NCI-H1105 (cell line): ENCODE results near the gene RNF215.
A peak's percentile ranks its signal among the peaks of the same experiment; 100 is the strongest.
"Not testable (repeated sequence)": the region's sequence is repeated elsewhere in the genome, so short reads cannot be mapped to it uniquely, and the experiment has no call there.

ENCODE experiments used
- DNase-seq: peaks from one replicate; lab custom pipeline; 2025; lab: John Stamatoyannopoulos, UW

Gene RNF215

DNA sequence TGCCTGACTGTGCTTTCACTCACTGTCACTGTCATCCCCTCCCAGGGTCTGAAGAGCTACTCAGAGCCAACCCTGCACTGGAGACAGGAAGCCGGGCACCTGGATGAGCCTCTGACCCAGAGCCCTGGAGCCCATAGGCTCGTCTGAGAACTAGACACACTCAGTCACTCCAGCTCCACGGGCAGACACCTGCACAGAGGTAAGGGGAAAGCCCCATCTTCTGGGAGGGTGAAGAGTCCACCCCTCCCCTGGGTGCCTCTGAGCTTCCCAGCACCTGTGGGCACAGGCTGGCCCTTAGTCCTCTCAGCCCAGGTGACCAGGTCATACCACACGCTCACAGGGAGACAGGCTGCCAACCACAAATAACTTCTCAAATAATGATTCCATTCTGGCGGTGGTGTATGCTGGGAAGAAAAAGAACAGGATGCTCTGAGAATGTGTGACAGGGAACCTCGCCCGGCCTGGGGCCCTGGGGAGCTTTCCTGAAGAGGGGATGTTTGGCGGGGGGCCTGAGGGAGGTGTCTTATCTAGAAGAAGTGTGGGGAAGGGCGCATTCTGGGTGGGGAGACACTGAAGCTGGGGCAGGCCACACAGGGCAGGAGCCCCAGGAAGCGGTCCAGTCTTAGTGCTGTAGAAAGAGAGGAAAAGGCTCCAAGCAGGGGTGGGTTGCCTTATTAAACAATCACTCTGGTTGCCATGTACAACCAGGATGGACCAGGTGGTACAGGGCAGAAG lies 25.1 kb downstream of the RNF215 start:
- no peak for DNase-seq

DNA sequence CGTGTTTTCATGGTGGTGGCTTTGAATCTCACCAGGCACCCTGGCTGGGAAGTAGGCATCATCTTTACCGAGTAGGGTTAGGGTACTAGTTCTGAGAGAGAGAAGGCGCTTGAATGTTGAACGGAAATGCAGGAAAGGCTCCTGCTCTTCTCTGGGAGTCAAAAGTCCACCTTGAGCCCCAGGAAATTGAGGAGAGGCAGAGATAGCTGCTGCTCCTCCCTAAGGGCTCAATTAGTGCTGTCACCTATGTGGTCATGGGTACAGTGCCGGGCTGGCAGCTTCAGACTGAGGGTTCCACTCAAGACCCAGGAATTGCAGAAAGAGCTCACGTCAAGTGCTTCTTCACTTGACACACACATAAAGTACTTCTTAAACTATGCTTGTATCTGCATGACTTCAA lies 28.7 kb downstream of the RNF215 start:
- DNase-seq: no peak

DNA sequence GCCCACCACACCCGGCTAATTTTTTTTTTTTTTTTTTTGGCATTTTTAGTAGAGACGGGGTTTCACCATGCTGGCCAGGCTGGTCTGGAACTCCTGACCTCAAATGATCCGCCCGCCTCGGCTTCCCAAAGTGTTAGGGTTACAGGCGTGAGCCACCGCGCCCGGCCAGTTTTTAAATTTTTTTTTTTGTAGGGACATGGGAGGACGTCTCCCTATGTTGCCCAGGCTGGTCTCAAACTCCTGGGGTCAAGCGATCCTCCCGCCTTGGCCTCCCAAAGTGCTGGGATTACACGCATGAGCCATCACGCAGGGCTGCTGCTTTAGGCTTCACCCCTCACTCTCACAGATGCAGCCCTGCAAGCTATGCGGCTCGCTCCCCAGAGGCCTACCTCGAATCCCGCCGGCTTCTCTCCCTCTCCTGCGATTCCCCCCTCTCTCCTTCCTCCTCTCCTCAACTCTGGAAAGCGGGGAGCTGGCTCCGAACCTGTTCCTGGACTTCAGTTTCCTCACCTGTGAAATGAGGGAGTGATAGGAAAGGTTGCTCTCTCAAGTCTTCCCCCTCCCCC lies 29.5 kb downstream of the RNF215 start:
- no peak for DNase-seq

DNA sequence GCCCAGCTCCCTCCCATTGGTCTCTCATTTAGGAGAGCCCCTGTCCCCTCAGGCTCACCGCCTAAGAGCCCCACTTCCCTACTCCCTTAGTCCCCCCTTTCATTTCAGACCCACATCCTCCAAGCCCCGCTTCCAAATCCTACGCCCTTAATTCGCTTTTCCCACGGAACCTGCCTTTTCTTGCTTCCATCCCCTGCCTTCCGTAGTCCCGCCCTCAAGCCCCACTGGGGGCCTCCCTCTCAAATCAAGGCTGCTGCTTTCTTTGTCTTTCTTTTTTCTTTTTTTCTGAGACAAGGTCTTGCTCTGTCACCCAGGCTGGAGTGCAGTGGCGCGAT lies 30.0 kb downstream of the RNF215 start:
- DNase-seq: no peak

DNA sequence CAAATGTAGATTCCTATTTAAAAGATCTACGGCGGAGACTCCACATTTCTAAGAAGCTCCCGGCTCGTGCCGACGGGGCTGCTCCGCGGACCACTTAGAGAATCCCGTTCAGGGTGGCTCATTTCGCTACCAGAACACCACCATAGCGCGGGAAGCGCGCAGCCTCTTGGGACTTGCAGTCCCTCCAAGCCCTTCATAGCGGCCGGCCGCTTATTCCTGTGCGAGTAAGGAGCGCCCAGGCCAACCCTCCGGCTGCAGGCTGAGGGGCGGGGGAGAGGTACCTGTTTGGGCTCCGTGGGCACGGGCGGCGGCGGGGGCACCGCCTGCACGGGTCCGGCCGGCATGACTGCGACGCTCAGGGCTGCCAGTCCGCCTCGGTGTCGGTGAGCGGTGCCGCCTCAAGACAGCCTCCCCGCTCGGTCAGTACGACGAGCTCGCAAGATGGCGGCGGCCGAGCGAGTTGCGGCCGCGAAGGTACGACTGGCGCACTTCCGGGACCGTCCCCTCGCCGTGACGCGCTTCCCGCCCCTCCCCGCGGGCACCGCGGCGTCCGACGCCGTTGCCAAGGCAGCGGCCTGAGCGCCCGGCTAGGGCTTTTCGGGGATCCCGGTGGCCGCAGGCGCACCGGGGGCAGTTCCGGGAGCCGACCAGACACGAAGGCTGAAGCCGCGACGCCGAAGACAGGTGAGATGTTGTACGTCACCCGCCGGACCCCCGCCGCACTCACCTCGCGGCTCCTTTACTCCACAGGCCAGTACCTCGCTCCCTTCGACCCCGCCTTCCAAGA lies 30.6 kb downstream of the RNF215 start, which contains the start of the genes CCDC157 and SF3A1:
Gene CCDC157, plus strand, starts transcription at position 559 of the 787 bp plus-strand sequence. CDS start 8,994 bp downstream, outside the sequence.
Gene SF3A1, minus strand, starts transcription at position 446 of the 787 bp plus-strand sequence. Its CDS starts 102 bp downstream, at position 344.
- peak; percentile 80 for DNase-seq

DNA sequence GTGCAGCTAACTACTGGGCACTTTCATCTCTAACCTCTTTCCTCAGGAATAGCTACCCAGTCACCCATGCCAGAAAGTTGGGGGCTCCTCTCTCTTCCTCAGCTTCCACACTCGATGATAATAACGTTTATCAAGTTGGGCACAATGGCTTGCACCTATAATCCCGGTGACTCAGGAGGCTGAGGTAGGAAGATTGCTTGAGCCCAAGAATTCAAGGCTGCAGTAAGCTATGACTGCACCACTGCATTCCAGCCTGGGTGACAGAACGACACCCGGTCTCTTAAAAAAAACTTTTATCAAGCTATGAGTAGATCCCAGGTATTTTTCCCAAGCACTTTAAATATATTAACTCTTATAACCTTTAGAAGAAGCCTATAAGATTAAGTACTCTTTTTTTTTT lies 32.6 kb downstream of the RNF215 start:
- DNase-seq: no peak

DNA sequence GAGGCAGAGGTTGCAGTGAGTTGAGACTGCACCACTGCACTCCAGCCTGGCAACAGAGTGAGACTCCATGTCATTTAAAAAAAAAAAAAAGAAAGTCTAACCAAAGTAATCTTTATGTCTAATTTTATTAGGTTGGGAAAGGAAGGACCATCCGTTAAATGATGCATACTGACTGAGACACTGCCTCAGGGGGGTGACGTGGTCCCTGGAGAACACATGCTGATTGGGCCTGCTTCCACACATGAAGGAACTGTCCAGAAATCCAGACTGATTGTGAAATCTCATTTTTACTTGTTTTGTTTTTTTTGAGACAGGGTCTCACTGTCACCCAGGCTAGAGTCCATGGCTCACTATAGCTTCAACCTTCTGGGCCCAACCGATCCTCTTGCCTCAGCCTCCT lies 36.0 kb downstream of the RNF215 start:
- DNase-seq: no peak

DNA sequence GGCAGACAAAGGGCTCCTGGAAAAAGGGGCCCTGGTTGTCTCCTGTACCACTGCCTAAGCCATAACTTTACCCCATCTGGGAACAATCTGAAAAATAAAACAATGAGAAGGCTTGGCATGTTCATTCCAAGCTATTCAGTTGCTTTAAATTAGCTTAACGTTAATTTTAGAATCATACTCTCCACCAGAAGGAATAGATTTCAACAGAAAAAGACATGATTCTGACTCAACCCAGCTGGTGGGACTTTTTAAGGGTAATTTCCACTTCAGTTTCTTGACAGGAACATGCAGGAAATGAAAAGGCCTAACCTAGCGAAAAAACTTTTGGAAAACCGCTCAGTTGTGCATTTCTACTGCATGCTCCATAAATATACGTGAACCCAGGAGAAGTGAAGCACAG lies 38.4 kb downstream of the RNF215 start:
- DNase-seq: no peak

DNA sequence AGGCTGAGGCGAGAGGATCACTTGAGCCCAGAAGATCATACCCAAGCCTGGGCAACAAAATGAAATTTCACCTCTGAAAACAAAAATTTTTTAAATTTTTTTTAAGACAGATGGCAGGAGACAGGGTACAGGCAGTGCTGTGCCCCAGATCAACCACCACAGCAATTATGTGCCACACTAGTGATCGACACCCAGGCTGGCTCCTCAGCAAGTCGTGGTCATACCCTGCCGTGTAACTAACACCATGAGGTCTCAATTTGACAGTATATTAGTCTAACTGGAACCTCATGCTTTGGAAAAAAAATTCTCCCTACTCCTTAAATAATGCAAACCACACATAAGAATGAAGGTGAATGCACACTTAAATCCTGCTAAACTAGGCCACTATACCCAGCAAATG lies 38.8 kb downstream of the RNF215 start:
- DNase-seq: no peak

DNA sequence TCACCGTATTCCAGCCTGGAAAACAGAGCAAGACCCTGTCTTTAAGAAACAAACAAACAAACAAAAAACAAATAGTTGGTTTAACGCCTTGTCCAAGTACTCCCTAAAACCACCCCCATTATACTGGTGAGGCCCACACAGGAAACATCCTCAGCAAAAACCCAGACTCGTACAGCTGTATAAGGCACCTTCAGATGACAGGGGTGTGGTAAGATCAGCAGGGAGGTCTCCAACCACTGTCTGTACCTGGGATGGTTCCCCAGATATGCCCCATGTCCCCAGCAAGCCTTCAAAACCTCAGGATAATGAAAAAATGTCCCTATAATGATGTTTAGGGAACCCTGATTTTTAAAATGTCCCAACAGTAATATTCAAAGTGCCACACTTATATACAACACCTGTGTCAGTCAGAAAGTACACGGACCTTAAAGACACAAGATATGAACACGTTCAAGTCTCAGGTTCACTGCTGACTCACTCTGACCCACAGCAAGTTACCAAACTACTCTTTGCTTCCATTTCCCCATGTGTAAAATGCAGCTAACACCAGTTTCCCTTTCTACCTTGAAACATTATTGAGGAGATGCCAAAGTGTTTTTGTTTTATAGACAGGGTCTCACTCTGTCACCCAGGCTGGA lies 39.8 kb downstream of the RNF215 start:
- DNase-seq: no peak

DNA sequence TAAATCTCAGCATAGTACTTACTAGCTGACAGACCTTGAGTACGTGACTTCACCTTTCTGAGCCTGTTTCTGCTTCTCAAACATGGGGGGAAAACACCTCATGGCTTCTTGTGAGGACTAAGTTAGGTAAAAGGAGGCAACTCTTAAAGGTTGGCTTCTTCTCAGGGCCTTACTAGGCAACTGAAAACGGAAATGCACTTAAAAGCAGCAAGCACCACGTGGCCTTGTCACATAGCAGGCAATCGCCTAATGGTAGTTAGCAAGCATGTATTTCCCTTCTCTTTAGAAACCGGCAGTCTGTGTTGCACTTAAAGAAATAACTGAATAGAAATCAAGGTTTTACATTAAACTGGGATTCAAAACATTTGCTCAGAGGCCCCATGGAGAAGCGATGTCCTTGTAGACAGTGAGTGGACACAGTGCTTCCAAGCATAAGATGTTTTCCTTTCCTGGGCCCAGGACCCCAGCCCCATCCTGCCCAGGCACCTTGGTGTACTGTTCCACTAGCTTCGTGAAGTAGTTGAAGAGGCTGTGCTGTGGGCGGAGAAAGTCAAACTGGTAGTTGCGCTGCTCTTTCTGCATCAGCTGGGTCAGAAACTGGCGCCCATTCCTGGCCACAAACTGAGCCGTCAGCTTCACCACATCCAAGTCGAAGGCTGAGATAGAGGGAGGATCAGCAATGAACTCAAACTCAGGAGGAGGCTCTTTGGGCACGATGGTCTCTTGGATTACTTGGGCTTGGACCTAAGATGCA lies 42.6 kb downstream of the RNF215 start:
- no peak for DNase-seq

DNA sequence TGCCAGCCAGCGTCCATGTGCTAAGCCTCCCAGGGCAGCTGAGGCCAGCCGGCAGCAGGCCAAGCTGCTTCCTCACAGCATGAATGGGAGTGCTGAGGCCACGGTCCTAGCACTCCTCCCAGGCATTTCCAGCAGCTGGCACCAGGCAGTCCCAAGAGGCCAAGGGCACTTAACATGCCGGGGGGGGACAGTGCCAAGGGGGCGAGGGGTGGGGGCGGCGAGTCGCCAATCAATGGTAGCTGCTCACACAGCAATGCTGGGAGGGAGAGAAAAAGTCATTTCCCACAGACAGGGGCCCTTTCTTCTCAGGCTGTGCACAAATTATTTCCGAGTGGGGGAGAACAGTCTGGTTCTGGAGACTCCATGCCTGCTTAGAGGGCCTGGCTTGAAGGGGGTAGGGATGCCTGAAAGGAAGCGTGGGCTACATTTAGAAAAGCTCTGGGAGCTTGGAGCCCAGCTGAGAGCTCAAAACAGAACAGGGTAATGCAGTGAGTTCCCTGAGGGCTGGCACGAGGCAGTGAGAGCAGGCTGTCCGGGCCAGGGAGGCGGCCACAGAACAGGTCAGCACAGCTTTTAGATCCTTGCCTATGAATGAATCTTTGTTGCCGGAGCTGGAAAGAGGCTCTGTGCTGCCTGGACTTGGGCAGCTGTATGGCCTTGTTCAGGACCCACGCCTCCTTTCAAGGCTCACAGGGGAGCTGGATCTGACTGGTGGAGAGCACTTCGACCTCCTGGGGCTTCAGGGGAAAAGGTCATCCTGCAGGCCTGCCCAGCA lies 46.1 kb downstream of the RNF215 start:
- DNase-seq: no peak

DNA sequence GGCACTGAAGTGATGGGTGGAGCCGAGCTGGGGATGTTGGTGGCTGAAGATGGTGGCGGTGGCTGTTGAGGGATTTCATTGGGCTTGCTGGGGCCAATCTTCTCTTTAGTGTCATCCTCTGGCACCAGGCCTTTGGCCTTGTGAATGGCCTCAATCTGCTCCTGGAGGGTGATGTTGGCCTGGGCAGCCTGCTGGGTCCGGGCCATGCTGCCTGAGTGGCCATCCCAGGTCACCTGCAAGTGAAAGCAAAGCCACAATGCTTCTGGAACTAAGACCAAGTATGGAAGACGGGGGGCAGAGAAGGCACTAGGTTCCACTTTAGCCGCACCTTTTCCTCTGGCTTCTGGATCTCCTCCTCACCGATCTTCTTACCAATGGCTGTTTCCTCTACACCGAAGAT lies 48.4 kb downstream of the RNF215 start:
- no peak for DNase-seq

DNA sequence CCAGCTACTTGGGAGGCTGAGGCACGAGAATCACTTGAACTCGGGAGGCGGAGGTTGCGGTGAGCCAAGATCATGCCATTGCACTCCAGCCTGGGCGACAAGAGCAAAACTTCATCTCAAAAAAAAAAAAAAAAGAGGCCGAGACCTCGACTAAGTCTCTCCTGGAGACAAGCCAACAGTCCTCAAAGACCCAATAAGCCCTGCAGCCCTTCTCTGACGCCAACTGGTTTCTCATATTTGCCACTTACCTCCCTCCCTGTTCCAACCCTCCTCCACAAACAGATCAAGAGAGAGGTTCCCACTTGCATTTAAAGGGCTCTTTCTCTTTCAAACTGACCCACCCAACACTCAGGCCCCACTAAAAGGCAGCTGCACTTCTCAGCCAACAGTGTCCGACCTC lies 48.9 kb downstream of the RNF215 start:
- not testable (repeated sequence) for DNase-seq

DNA sequence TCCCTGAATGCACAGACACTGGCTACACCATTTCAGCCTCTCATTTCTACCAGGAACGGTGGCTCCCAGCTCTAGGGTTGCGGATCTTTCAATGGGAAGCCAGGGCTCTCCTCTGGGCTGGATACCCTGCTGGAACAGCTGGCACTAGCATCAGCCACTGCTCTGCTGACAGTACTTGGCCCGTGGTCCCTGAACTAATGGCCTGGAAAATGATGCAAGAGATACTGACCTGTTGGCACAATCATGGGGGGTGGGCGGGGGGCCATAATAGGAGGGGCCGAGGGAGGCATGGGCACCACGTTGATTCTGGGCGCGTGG lies 49.8 kb downstream of the RNF215 start:
- DNase-seq: no peak

DNA sequence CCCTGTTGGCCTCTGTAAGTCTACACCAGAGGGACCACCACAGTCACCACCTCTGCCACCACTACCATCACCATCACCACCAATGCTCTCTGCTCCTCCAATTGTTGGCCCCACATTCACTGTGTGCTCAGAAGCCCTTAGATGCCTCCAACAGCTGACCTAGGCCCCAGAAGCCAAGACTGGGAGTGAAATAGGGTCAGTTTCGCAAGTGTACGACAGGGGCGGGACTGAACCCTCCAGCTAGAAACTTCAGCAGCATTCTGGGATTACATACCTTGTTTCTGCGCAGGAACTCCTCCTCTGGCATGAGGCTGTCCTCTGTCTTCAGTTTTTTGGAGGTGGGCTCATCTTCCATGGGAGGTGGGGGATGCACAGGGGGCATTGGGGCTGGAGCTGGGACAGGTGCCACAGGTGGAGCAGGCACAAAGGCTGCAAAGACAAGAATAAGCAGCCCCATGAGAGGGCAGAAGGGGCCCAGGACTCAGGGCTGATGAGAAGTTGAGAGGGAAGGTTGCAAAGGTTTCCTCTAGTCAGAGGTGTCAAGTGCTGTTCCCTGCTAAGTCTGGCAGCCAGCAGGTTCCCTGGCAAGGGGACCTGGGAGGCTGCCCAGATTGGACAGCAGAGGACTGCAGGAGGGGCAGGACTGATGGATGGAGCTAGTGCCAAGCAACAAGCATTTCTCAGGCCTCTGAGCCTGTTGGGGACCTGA lies 50.3 kb downstream of the RNF215 start:
- DNase-seq: no peak

DNA sequence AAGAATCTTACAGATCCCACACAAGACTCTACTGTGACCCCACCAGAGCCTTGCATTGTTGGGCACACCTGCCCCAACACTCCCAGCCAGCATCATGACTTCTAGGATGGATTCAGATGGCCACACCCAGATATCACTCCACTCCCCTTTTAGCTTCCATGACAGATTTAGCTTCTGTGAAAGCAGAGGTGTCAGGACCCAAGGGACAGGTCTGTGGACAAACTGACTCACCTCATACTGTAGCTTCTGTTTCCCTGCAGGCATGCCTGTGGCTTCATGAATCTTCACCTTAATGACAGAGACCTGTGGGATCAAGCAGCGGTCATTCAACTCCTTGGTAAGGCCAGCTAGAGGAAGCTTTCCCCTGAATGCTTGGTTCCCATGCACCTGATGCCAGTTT lies 52.0 kb downstream of the RNF215 start:
- no peak for DNase-seq

DNA sequence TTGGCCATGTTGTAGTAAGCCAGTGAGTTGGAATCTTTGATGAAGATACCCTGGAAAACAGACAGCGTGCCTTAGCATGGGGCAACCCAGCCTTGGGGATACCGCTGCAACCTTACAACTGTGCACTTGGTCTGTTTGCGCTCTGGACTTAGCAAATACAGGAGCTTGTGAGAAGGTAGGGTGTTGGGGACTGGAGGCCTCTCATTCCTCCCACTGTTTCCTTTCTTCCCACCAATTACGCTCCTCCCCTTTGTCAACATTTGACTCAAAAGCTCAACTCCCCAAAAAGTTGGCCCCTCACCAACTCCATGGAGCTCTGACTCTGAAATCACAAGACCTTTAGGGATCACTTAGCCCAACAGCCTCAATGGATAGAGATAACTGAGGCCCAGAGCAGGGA lies 52.6 kb downstream of the RNF215 start:
- no peak for DNase-seq

DNA sequence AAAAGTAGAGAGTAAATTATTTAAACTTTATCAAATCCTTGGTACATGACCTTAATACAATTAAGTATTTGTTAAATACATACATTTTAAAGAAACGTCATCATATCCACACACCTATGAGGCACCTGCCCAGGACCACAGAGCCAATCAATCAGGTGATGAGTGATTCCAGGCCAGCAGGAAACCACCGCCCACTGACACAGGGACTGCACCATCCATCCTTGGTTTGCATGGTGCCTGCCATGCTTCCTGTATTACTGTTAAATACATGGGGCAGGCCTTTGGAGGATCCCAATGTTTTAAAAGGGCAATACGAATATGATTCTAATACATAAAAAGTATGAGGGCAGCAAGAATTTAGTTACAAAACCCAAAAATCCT lies 53.5 kb downstream of the RNF215 start:
- no peak for DNase-seq

DNA sequence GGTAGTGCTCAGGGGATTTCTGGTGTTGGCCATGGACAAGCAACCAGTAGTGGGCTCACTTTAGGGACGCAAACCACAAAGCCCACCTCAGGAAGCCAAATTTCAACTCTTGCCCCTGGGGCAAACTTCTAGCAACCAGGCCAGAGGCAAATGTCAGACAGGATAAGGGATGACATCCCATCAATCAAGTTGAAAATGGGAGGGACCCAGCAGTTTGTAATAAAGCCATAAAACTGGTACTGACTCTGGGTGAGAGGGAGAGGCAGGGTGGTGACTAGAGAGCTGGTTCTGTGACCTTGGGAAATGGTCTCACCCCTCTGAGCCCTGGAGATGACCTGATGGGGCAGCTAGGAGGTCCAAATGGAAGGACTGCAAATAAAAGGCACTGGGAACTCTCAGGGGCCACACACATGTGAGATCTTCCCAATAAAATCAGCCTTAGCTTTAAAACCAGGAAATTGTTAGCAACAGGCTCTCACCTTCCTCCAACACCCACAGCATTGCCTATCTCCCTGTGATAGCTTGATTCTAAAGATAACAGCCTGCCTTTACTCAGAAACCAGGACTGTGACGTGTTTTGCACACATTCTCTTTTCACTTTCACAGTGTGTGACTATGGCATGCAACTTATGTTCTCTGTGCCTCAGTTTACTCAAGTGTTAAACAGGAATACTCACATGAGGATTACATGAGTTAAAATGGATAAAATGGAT lies 54.1 kb downstream of the RNF215 start:
- DNase-seq: no peak
